ENCODE results near the gene HBM. TPM values are rescaled to one million over a fixed set of nuclear protein-coding genes. Genes with fewer than 3 reads are reported as not detected.

HBM gene
- not detected in 2 replicates for total RNA-seq

GRCh38 chr16:165539-166374, at the start of gene HBM:
HBM (plus strand) TSS chr16:165978; CDS start chr16:165998, 20 bp downstream.

GRCh38 chr16:152141-153128, 13.3 kb upstream of the HBM start, which contains the start of gene HBZ:
HBZ (plus strand) TSS chr16:152644; CDS start chr16:152910, 266 bp downstream.

GRCh38 chr16:172374-172941, 6.7 kb downstream of the HBM start, which contains the start of gene HBA2:
HBA2 (plus strand) TSS chr16:172876; CDS start chr16:172913, 37 bp downstream.

GRCh38 chr16:176477-177382, 11.0 kb downstream of the HBM start, which contains the start of gene HBA1:
HBA1 (plus strand) TSS chr16:176680; CDS start chr16:176717, 37 bp downstream.

GRCh38 chr16:180101-180675, 14.4 kb downstream of the HBM start, which contains the start of gene HBQ1:
HBQ1 (plus strand) TSS chr16:180459; CDS start chr16:180487, 28 bp downstream.

Other genes with a start within 250 kb of the HBM start
- gene POLR3K, start 112.4 kb upstream of the HBM start, total RNA-seq = 3.0 and 3.6 TPM in 2 replicates
- gene SNRNP25, start 112.2 kb upstream of the HBM start, total RNA-seq = 10.9 and 12.0 TPM in 2 replicates
- gene RHBDF1, start 93.3 kb upstream of the HBM start, total RNA-seq = 12.4 and 24.8 TPM in 2 replicates
- 188 and 200 TPM in 2 replicates for gene MPG, start 87.8 kb upstream of the HBM start, total RNA-seq
- gene NPRL3, start 27.3 kb upstream of the HBM start, total RNA-seq = 5.8 and 7.7 TPM in 2 replicates
- not detected in 2 replicates for gene HBZ, start 13.3 kb upstream of the HBM start, total RNA-seq
- not detected in 2 replicates for gene HBA2, start 6.9 kb downstream of the HBM start, total RNA-seq
- gene HBA1, start 10.7 kb downstream of the HBM start, total RNA-seq = not detected in 2 replicates
- 0.48 TPM in 1 of 2 replicates, not detected in the other for gene HBQ1, start 14.5 kb downstream of the HBM start, total RNA-seq
- 25.4 and 28.4 TPM in 2 replicates for gene LUC7L, start 63.5 kb downstream of the HBM start, total RNA-seq
- 42.7 and 56.9 TPM in 2 replicates for gene FAM234A, start 68.8 kb downstream of the HBM start, total RNA-seq
- gene RGS11, start 110.0 kb downstream of the HBM start, total RNA-seq = not detected in 2 replicates
- gene ARHGDIG, start 114.6 kb downstream of the HBM start, total RNA-seq = 0.24 TPM in 1 of 2 replicates, not detected in the other
- 0.24 TPM in 1 of 2 replicates, not detected in the other for gene PDIA2, start 117.2 kb downstream of the HBM start, total RNA-seq
- gene AXIN1, start 186.7 kb downstream of the HBM start, total RNA-seq = 55.6 and 67.0 TPM in 2 replicates
- gene MRPL28, start 204.6 kb downstream of the HBM start, total RNA-seq = 96.9 and 101 TPM in 2 replicates
- gene PGAP6, start 216.0 kb downstream of the HBM start, total RNA-seq = 53.5 and 73.5 TPM in 2 replicates
- gene NME4, start 231.2 kb downstream of the HBM start, total RNA-seq = 50.5 and 74.5 TPM in 2 replicates
- 5.3 and 11.1 TPM in 2 replicates for gene DECR2, start 235.9 kb downstream of the HBM start, total RNA-seq

All from tracheal epithelial cell (primary cell).